ENCODE results near the gene PLCE1.

Gene PLCE1

DNA sequence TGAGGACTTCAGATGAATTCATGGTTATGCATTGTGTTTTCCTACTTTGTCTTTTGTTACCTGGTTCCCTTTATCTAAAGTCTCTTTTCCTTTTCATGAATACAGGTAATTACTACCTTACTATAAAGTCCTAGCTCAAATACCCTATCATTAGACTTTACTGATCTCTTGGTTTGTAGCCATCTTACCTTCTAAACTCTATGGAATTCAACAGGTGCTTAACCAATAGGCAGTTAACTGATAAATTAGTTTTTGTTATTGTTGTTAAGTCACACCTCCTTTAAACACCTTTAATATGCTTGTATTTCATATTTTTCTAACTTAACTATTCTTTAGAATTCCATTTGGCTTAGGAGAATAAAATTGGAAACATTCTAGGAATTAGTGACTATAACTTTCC lies 30.7 kb downstream of the PLCE1 start:
- no peak for DNase-seq (ENCODE audit: low spot score)

DNA sequence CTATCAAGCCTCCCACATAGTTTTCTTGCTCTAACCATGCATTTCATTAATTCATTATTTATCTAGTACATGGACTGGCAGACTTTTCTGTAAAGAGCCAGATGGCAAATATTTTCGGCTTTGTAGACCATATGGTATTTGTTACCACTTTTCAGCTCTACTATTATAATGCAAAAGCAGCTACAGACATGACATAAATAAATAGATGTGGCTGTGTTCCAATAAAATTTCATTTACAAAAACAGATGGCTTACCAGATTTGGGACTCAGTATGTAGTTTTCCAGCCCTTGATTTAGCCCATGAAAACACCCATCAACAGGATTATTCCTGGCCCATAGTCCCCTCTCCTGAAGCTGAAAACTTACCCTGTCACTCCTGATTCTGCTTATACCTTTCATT lies 32.1 kb downstream of the PLCE1 start:
- no peak for DNase-seq (ENCODE audit: low spot score)

DNA sequence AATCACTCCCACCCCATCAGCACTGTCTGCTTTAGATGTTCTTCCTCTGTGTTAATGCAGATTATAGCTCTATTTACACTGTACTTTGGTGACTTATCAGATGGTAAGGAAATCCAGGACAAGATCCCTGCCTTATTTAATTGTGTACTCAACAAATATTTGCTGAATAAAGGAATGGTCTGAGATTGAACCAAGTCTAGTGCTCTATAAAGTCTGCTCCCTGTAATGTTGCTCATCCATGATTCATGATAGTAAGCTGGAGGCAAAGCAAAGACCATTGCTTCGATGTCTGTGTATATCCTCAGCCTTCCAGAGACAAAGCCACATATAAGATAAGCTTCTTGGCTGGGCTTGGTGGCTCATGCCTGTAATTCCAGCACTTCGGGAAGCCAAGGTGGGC lies 33.5 kb downstream of the PLCE1 start:
- DNase-seq (ENCODE audit: low spot score): no peak

DNA sequence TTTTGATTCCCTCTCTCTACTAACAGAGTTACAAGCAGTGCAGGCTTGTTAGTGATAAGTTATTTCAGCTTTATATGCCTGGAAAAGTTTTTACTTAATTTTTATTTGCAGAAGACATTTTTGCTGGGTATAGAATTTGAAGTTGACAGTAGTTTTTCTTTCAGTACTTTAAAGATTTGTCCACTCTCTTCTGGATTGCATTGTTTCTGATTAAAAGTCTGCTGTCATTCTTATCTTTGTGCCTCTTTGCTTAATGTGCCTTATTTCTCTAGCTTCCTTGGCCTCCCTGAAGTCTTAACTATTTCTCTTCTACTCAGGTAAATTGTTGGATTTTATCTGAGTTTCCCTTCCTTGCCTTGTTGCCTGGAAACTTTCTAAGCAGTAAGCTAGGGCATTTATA lies 36.2 kb downstream of the PLCE1 start:
- no peak for DNase-seq (ENCODE audit: low spot score)

DNA sequence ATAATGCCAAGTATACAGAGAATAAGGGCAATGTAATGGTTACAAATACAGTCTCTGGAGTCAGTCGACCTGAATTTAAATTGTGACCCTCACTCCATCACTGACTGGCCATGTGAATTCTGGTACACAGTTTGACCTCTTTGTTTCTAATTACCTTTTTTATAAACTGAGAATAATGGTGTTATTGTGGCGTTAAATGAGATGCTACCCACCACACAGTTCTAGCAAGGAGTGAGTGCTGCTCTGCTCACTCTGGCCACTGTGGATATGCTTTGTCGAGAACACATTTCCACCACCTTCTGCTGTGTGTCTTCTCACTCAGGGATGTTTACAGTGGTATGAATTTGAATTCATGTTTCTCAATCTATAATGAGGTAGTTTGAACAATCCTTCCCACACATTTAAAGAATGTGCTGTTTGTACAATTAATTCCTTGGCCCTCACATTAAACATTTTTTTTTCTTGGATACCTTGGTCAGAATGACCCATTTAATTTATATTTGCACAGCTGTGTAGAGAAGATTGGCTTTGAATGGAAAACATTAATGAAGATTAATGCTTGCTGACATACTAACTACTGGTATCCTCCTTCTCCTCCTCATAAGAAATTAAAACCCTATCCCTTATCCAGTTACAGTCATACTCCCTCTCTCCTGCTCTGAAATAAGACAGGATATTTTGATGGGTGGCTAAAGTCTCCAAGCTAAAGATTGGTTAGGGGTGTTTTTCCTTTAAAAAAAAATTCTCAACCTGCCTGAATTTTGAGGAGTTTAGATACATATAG lies 42.4 kb downstream of the PLCE1 start:
- DNase-seq (ENCODE audit: low spot score): no peak

DNA sequence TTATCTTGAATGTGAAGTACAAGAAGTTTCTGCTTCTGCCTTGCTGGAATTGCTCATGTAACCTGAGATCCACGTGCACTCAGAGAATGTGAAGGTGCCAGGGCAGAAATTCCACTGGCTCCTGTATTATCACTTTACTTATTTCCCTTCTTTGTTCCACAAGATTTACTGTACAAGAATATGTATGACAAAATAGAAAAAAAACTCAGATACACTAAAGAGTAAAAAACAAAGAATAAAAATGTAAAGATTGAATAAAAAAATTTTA lies 43.0 kb downstream of the PLCE1 start:
- no peak for DNase-seq (ENCODE audit: low spot score)

DNA sequence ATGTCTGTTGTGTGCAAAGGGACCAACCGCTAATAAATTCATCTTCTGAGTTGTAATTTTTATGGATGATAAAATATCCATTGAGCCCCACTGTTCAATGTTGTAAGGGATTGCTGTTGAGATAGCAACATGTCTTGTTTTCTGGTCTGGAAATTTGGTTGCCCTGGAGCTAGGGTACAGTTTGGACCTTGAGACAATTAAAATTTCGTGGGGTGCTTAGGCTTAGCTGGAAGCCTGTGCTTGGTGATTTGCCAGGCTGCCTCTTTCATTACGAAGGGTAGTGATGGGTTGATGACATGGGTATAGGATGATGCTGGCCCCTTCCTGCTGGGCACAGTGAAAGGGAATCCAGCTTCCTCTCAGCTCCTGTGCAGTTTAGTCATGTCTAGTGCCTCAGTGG lies 43.6 kb downstream of the PLCE1 start:
- DNase-seq (ENCODE audit: low spot score): no peak

DNA sequence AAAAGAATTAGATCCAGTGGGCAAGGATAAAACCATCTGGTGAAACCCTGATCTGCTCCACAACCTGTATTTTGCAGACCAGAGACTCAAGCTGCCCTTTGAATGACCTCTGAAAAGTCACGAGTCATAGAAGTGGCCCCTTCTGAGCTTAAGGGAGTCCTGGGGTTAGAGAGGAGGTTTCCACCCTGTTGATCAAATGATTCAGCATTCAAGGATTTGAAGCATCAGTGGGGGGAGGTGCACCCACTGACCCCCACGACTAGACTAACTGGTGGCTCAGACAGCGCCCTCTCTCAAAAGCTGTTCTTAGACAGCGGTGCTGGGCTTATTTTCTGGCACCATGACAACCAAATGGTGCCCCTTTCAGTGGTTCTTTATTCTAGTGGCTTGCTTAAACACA lies 44.3 kb downstream of the PLCE1 start:
- DNase-seq (ENCODE audit: low spot score): peak; percentile 21

DNA sequence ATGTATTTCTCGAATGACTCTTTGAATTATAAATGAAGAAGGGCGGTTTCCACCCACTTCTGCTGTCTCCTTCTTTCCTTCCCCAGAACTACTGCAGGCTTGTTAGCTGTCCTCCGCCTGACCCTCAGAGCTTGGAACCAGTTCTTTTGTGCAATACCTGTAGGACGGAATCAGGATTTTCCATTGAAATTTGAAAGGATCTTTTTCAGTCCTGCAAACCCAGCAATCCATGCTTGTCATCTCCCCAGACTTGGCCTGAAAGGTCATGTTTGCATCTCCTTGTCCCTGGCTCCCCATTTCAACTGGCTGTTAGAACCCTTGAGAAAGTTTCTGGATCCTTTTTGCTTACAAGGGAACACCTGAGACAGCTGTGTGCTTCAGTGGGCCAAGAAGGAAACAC lies 47.5 kb downstream of the PLCE1 start:
- no peak for DNase-seq (ENCODE audit: low spot score)

DNA sequence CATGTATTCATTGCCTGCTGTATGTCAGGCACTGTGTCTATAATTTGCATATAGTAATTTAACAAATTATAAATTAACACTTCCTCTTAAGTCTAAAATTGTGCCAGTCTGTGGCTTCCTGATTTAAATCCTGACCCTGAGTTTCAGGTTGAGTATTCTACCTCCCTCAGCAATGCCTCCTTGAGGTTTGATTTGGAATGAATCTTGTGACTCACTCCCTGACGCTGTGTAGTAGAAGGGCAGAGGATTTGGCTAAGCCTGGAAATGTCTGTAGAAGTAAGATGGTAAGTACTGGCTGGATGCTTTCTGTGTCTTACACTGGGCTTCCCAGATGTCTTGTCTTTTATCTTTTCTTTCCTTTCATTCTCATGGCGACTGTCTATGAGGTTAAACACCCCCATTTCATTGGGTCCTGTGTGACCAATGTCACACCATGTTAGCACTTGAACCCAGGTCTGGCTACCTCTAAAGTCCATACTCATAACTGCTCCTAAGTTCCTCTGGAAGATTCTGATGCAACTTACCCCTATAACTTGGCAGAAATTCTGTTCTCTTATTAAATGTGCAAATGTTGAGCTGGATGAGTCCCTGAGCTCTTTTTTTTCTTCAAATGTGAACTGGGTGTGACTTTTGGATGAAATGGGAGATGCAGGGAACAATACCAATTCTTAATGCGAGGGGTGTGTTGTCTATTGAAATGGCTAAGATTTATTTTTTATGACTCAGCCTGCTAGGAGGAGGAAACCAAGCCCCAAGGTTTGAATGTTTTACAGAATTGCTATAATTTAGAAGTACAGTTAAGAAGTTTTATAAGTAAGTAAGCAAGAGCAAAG lies 48.5 kb downstream of the PLCE1 start:
- DNase-seq (ENCODE audit: low spot score): peak; percentile 74

DNA sequence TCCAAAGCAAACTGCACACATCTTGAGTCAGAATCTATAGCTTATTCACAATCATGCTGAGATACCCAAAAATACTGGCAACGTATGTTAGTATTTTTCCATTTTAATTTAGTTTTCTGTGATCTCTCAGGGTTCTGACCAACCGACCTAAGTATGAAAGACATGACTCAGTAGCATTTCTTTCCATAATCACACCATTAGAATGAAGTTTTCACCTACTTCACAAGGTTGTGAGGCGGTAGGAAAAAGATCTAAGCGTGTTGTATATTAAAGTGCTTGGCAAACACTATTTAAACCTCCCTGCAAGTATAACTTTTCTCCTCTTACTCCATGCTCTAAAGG lies 49.1 kb downstream of the PLCE1 start:
- DNase-seq (ENCODE audit: low spot score): no peak

Measured in GM03348 (cell line).